ENCODE results near the gene TAS1R1. TPM values are rescaled to one million over a fixed set of nuclear protein-coding genes. Genes with fewer than 3 reads are reported as not detected.

TAS1R1 gene
- total and polyA plus RNA-seq, 12 donors: not detected

- Histone ChIP-seq H3K4me1 (no peaks in the 10 kb centered on the region), H3K36me3 (no peaks in the 10 kb centered on the region), H3K9me3 (peaks cover 0 to 8% (median 0%) of the 10 kb centered on the region in 11 donors), H3K4me3 (no peak overlapping the region), H3K27ac (no peak overlapping the region), H3K27me3 (peaks cover 0 to 6% (median 0%) of the 10 kb centered on the region in 7 donors)
- DNase-seq (no peak), ATAC-seq (no peak)
- 93 to 95% methylated on average over 11 of the region's 11 CpGs for WGBS, 2 donors
- intact Hi-C loops (cut with DNase I): no loop called here
- TF ChIP-seq CTCF (IDR thresholded peaks at IDR 0.05): no peak
Measured at GRCh38 chr1:6569033-6569432, 13.9 kb downstream of the TAS1R1 start.

- no peak for TF ChIP-seq CTCF (IDR thresholded peaks at IDR 0.05)
- Histone ChIP-seq H3K27me3 (peaks cover 0 to 2% (median 0%) of the 10 kb centered on the region in 7 donors), H3K4me3 (no peak overlapping the region), H3K36me3 (no peaks in the 10 kb centered on the region), H3K9me3 (peaks cover 0 to 8% (median 0%) of the 10 kb centered on the region in 11 donors), H3K4me1 (no peaks in the 10 kb centered on the region), H3K27ac (no peak overlapping the region)
- intact Hi-C loops (cut with DNase I): loop anchor here in 1 of 10 donors (5.0 kb wide), 1 partner anchor 57 kb away; no protein-coding TSS in a partner anchor
- DNase-seq: no peak
- WGBS, 2 donors: 65 to 68% methylated on average over 3 of the region's 3 CpGs
- ATAC-seq: no peak
Measured at GRCh38 chr1:6570100-6570499, 15.0 kb downstream of the TAS1R1 start.

- DNase-seq: no peak
- no peaks in the 10 kb centered on the region for H3K36me3 ChIP-seq
- no peak overlapping the region for H3K27ac ChIP-seq
- no peak for TF ChIP-seq CTCF (IDR thresholded peaks at IDR 0.05)
- intact Hi-C loops (cut with DNase I): loop anchor here in 1 of 10 donors (5.0 kb wide), 1 partner anchor 56 kb away; no protein-coding TSS in a partner anchor
- ATAC-seq: no peak
- H3K27me3 ChIP-seq: no peaks in the 10 kb centered on the region
- no peaks in the 10 kb centered on the region for H3K4me1 ChIP-seq
- H3K9me3 ChIP-seq: peaks cover 0 to 8% (median 0%) of the 10 kb centered on the region in 11 donors
- H3K4me3 ChIP-seq: no peak overlapping the region
- WGBS, 2 donors: 79 to 83% methylated on average over 5 of the region's 5 CpGs
Measured at GRCh38 chr1:6570987-6571386, 15.9 kb downstream of the TAS1R1 start.

- Histone ChIP-seq H3K9me3 (peaks cover 0 to 8% (median 0%) of the 10 kb centered on the region in 11 donors), H3K27me3 (no peaks in the 10 kb centered on the region), H3K27ac (no peak overlapping the region), H3K36me3 (no peaks in the 10 kb centered on the region), H3K4me1 (peaks cover 0 to 2% (median 0%) of the 10 kb centered on the region in 9 donors), H3K4me3 (no peak overlapping the region)
- WGBS, 2 donors: 75 to 78% methylated on average over 12 of the region's 12 CpGs
- DNase-seq (no peak), ATAC-seq (no peak)
- TF ChIP-seq CTCF (IDR thresholded peaks at IDR 0.05): no peak
- intact Hi-C loops (cut with DNase I): loop anchor here in 1 of 10 donors (5.0 kb wide), 1 partner anchor 54 kb away; no protein-coding TSS in a partner anchor
Measured at GRCh38 chr1:6572653-6573383, 17.7 kb downstream of the TAS1R1 start.
